WI38 (cell line): ENCODE data around the gene STAT3.
"Not testable (repeated sequence)": the region's sequence is repeated elsewhere in the genome, so short reads cannot be mapped to it uniquely, and the experiment has no call there.

Experiments used
- H3K4me3 ChIP-seq: 2 replicates; pipeline ENCODE4 v1.5.1; 2011; ENCODE audit warnings: low read depth, mild to moderate bottlenecking, control low read depth, low read length
- CTCF ChIP-seq: IDR thresholded peaks from 2 replicates; pipeline ENCODE4 v1.5.1; 2012; ENCODE audit warnings: low read depth, mild to moderate bottlenecking, control low read depth, low read length

The STAT3 gene

GRCh38 chr17:42309986-42310786 lies 78.1 kb downstream of the STAT3 start:
- no peak overlapping the region for H3K4me3 ChIP-seq
- TF ChIP-seq CTCF: no peak

- H3K4me3 ChIP-seq: no peak overlapping the region
- no peak for TF ChIP-seq CTCF
Observed at GRCh38 chr17:42309142-42309541, 79.1 kb downstream of the STAT3 start.

DNA sequence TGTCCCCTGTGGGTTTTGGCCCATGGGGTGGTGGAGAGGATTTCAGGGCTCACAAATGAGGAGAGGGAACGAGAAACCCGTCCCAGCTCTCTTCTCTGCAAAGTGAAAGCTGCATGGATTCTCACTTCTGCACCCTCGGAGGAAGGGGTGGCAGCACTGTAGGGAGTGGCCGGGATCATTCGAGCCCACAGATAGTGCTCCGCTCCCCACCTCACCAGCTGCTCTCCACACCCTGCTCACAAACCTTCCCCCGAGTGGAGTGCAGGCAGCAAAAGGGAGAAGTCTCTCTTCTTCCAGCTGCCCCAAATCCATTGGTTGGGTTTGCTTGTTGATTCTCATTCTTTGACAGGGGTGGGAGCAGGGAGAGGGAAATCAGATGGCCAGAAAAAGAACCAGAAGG lies 79.8 kb downstream of the STAT3 start:
- no peak for TF ChIP-seq CTCF
- H3K4me3 ChIP-seq: no peak overlapping the region

DNA sequence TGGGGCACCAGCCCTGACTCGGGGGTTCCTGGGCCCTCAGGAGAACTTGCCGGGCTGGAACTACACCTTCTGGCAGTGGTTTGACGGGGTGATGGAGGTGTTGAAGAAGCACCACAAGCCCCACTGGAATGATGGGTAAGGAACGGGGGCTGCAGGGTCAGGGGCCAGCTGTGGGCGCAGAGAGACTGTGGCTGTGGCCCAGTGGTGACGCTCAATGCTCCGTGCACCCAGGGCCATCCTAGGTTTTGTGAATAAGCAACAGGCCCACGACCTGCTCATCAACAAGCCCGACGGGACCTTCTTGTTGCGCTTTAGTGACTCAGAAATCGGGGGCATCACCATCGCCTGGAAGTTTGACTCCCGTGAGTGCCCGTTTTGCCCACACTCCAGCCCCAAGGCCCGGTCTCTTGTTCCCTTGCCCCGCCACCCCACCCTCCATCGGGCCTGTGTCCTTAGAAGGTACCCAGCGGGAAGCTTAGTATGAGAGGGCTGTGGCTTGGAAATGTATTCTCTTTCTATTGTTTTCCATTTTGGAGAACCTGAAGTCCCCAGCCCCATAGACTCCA lies 80.8 kb downstream of the STAT3 start:
- no peak overlapping the region for H3K4me3 ChIP-seq
- no peak for TF ChIP-seq CTCF

GRCh38 chr17:42306385-42306667 lies 81.9 kb downstream of the STAT3 start:
- H3K4me3 ChIP-seq: no peak overlapping the region
- TF ChIP-seq CTCF: no peak

DNA sequence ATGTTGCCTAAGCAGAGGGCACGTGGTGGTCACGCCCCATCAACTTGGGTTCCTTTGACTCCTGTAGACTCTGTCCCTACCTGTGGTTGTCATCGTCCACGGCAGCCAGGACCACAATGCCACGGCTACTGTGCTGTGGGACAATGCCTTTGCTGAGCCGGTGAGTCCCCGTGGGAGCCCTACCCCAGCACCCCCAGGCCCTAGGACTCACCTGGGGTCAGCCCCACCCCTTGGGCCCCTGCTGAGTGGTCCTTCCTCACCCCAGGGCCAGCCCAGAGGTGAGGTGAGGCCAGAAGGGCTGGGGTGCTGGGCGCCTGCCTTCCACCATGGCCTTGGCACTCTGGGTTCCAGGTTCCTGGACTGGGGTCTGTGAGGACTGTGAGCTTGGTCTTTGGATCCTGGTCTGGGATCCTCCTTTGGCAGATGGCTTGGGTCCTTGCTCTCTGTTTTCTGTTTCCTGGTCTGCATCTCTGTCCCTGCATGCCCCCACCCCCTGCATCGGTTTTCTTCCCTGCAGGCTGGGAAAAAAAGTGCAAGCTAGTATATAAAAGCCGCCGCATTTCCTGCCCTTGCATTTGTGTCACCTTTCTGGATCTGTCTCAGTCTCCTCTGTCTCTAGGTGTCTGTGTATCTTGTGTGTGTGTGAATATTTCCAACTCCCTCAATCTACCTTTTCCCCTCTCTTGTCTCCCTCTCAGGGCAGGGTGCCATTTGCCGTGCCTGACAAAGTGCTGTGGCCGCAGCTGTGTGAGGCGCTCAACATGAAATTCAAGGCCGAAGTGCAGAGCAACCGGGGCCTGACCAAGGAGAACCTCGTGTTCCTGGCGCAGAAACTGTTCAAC lies 82.5 kb downstream of the STAT3 start:
- TF ChIP-seq CTCF: no peak
- no peak overlapping the region for H3K4me3 ChIP-seq

- H3K4me3 ChIP-seq: not testable (repeated sequence)
Observed at GRCh38 chr17:42305031-42305330, 83.3 kb downstream of the STAT3 start.
